GM19240 (cell line): ENCODE results near the gene SUV39H2.
"Not testable (repeated sequence)": the region's sequence is repeated elsewhere in the genome, so short reads cannot be mapped to it uniquely, and the experiment has no call there.

Experiments used
- DNase-seq: peaks from one replicate; pipeline ENCODE4 v3.0.0; 2011; ENCODE audit warnings: low spot score; ENCODE audit not compliant: insufficient read length

SUV39H2 gene

GRCh38 chr10:14875941-14876340, 2.7 kb upstream of the SUV39H2 start:
- no peak for DNase-seq

DNA sequence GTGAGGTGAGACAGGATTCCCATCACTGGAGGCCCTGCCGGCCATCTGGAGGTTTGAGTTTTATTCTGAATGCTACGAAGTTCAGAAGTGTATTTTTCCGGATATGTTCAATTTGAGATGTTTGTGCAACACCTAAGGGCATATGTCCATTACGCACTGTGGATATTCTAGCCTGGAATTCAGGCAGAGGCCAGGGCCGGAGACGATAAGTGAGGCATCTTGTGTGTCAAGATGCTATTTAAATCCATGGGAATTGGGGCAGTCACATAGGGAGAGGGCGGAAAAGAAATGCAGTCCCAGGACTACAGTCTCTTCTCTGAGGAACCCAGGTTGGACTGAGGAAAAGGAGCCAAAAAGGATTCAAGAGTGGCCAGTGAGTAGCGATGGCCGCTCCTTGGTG, 1.9 kb upstream of the SUV39H2 start:
- no peak for DNase-seq

DNA sequence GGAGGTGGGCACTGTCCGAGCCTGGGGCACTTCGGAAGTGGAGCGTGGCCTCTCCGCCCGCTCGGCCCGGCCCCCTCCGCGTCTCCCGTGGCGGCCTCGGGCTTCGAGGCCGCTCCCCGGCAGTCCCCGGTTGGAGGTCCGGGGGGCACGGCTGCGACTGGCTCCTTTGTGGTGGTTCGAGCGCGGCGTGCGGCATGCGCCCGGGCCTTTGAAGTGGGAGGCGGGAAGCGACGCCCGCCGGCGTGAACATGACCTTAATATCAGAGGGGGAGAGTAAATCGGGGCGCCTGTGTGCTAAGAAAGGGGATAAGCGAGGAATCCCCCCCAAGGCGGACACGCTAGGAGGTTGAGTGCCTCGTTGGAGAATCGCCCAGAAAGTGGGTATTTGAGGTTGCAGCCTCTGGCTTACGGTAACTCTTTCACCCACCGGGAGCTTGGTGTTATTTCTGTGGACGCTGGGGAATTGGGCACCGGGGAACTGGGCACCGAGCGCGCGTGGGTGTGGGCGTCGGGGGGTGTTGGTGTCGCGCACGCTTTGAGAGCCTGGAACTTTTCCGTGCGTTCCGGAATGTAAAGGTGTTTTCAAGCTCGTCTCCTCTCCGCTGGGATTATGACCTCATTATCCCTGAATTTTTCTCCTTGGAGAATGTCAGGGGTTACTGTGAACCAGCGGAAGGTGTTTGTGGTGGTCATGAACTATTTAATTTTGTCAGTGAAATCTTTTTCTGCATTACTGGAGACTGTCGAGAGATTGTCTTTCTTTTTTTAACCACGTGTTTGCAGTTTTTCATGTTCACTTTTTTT, 660 bp downstream of the SUV39H2 start:
- no peak for DNase-seq

GRCh38 chr10:14879928-14880193, 1.2 kb downstream of the SUV39H2 start:
- DNase-seq = no peak

GRCh38 chr10:14880229-14880628, 1.6 kb downstream of the SUV39H2 start:
- no peak for DNase-seq

DNA sequence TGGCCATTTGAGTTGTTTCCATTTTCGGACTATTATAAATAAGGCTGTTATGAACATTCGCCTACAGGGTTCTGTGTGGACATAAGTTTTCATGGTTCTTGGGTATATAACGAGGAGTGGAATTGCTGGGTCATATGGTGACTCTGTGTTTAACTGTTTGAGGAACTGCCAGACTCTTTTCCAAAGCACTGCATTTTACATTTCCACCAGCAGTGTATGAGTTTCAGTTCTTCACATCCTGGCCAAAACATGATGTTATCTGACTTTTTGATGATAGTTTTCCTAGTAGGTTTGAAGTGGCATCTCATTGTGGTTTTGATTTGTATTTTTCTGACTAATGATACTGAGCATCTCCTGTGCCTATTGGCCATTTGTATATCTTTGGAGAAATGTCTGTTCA, 5.4 kb downstream of the SUV39H2 start:
- no peak for DNase-seq

DNA sequence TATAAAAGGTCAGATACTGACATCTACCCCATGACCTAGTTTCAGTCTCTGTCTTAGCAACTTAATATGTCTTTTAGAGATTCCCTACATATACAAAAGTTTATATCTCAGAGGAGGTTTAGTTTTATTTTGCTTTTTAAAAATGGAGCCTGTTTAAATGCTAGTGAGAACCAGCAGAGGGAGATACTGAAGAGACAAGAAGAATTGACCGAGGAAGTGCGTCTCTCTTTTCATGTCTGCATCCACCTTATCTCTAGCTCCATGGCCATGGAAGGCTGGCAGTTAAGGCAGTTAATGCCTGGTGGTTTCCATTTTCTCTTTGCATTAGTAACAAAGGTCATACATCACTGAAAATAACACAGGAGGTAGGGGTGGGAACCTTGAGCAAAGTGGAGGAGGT, 10.7 kb downstream of the SUV39H2 start:
- no peak for DNase-seq

GRCh38 chr10:14891151-14891550, 12.5 kb downstream of the SUV39H2 start:
- no peak for DNase-seq

GRCh38 chr10:14904316-14904732, 25.7 kb downstream of the SUV39H2 start:
- DNase-seq = no peak

DNA sequence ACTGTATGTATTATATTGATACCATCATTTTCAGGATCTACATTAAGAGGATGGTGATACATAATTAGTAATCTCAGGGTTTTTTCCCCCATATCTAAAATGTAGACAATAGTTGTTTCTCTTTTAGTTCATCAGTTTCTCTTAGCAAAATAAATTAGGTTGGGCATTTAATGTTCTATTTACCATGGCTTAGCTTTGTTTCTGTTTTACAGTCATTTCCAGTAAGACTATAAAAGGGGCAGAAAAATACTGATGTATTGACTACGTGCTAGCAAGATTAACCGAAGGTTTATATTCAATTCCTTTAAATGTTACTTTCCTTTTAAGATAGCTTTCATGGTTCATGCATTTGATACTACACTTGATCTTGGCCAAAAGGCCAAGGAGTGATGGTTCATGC, 26.2 kb downstream of the SUV39H2 start:
- no peak for DNase-seq

DNA sequence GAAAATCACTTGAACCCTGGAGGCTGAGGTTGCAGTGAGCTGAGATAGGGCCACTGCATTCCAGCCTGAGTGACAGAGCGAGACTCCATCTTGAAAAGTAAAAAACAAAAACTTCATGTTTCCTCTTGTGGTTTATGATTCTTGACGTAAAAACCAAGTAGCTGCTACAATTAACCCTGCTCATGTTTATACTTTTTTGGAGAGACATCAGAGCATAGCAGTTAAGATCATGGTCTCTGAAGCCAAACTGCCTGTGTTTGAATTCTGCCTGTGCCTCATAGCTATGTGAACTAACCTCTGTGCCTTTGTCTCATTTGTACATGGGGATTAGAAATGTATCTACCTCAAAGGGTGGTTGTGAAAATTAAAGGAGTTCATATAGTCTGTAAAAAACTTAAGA, 27.2 kb downstream of the SUV39H2 start:
- DNase-seq = no peak

GRCh38 chr10:14906765-14907164, 28.1 kb downstream of the SUV39H2 start:
- no peak for DNase-seq

GRCh38 chr10:14907591-14907990, 28.9 kb downstream of the SUV39H2 start:
- not testable (repeated sequence) for DNase-seq

- DNase-seq = no peak
These were observed 30.4 kb downstream of the SUV39H2 start for GRCh38 chr10:14909101-14909500.

GRCh38 chr10:14910953-14911352, 32.3 kb downstream of the SUV39H2 start:
- no peak for DNase-seq

DNA sequence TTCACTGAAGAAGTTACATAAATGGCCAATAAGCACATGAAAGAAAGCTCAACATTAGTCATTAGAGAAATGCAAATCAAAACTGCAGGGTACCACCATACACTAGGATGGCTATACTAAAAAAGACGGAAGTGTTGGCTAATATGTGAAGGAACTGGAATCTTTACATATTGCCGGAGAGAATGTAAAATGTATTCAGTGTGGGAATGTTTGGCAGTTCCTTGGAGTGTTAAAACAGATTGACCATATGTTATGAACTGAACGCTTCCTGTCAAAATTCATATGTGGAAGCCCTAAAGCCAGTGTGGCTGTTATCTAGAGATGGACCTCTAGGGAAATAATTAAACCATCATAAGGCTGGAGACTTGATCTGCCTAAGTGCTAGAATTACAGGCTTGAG, 33.1 kb downstream of the SUV39H2 start:
- no peak for DNase-seq

- no peak for DNase-seq
These were observed 37.9 kb downstream of the SUV39H2 start for GRCh38 chr10:14916600-14916999.

GRCh38 chr10:14917827-14918226, 39.2 kb downstream of the SUV39H2 start:
- DNase-seq = no peak

DNA sequence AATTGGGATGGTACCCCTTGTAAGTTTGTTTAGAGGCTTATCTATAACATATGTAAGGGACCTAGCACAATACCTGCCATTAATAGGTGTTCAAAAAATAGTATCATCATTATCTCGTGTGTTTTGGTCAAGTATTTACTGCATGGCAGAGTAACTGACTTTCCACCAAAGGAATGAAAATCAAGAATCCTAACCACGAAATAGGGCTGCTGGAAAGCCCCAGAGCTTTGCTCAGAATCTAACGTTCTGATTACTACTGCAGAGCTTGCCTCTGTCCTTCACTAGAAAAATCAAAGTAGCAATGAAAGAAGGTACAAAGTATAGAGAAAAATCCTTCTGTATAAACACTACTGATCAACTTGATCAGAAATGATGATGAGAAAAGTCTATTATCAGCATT, 40.3 kb downstream of the SUV39H2 start:
- DNase-seq = no peak

- DNase-seq = no peak
These were observed 45.3 kb downstream of the SUV39H2 start for GRCh38 chr10:14924013-14924412.

DNA sequence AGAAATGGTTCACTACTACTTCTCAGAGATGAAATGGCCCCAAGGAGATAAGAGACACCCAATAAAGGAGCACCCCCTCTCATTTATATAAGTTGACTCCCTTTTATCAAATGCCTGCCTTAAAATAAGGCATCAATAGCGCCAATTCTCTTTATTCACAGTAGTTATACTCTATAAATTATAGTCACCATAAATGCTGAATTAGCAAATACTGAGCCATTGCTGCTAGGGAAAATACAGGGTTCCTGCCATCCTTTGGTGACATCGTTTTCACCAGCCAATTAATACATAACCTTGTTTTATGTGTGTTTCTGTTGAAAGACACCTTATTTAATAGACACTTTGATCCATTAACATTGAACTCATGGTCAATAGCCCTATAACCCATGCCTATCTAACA, 46.6 kb downstream of the SUV39H2 start:
- no peak for DNase-seq

DNA sequence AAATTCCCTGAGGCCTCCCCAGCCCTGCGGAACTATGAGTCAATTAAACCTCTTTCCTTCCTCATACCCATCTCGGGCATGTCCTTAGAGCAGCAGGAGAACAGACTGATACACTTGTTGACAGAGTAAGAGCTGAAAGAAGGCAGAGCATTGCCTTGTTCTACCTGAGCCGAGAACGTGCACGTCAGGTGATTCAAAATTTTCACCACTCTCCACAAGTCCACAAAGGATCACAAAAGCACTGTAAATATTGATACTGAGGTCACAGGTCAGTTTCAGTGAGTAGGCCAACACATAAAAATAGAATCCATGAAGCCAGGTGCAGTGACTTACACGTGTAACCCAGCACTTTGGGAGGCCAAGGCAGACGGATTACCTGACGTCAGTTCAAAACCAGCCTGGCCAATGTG, 47.4 kb downstream of the SUV39H2 start:
- no peak for DNase-seq

DNA sequence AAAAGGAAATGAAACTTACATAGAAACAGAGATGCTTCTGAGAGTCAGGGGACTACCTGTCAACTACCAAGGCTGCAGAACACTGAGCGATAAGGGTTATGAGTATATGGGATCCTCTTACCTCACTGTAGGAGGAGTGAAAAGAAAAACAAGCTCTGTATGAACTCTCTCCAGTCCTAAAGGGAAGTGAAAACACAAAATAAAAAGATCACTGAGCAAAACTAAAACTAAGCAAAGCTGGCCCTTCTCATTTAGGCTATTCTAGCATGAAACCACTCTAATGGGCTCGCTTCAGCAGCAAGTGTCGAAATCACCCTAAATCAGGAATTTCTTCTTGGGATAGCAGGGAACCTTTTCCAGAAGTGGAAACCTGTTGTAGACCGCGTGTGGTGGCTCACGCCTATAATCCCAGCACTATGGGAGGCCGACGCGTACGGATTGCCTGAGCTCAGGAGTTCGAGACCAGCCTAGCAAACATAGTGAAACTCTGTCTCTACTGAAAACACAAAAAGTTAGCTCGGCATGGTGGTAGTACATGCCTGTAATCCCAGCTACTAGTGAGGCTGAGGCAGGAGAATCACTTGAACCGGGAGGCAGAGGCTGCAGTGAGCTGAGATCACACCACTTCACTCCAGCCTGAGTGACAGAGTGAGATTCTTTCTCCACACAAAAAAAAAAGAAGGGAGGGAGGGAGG, 48.2 kb downstream of the SUV39H2 start:
- peak; percentile 78 for DNase-seq
